T-helper 1 cell treated with Interleukin-12 subunit alpha and Interleukin-12 subunit beta and Interleukin-4 antibody, amounts not matched to agents 30 μg/mL and 1 μg/mL, for 36 hours (primary cell): ENCODE measurements around the gene ST6GALNAC3.
A peak's percentile ranks its signal among the peaks of the same experiment; 100 is the strongest.
"Not testable (repeated sequence)": the region's sequence is repeated elsewhere in the genome, so short reads cannot be mapped to it uniquely, and the experiment has no call there.

ENCODE experiments used
- H3K27ac Mint-ChIP-seq: one replicate; pipeline ENCODE4 v1.8.0; 2021; ENCODE audit warnings: mild to moderate bottlenecking, mixed read lengths
- H3K27me3 Mint-ChIP-seq: one replicate; pipeline ENCODE4 v1.8.0; 2021; ENCODE audit warnings: low read depth, mixed read lengths
- H3K36me3 Mint-ChIP-seq: one replicate; pipeline ENCODE4 v1.8.0; 2021; ENCODE audit warnings: low read depth, mixed read lengths
- H3K4me1 Mint-ChIP-seq: one replicate; pipeline ENCODE4 v1.8.0; 2021; ENCODE audit warnings: low read depth, mixed read lengths
- H3K4me3 Mint-ChIP-seq: one replicate; pipeline ENCODE4 v1.8.0; 2021; ENCODE audit warnings: mild to moderate bottlenecking, moderate library complexity, mixed read lengths
- H3K9me3 Mint-ChIP-seq: one replicate; pipeline ENCODE4 v1.8.0; 2021; ENCODE audit warnings: mixed read lengths

The ST6GALNAC3 gene

GRCh38 chr1:76074321-76075187 lies at the start of gene ST6GALNAC3:
Gene ST6GALNAC3, plus strand, starts transcription at chr1:76074746.
- Mint-ChIP-seq H3K27me3 (peaks cover 11% of the 10 kb centered on the region), H3K4me3 (peak within 1 kb of the TSS; percentile 81), H3K36me3 (no peaks in the 10 kb centered on the region), H3K27ac (no peak within 1 kb of the TSS), H3K4me1 (peaks cover 5% of the 10 kb centered on the region), H3K9me3 (no peaks in the 10 kb centered on the region)

GRCh38 chr1:76027341-76027740 lies 47.2 kb upstream of the ST6GALNAC3 start:
- Mint-ChIP-seq H3K27me3 (no peaks in the 10 kb centered on the region), H3K4me1 (peaks cover 2% of the 10 kb centered on the region), H3K4me3 (no peak overlapping the region), H3K9me3 (no peaks in the 10 kb centered on the region), H3K36me3 (no peaks in the 10 kb centered on the region), H3K27ac (no peak overlapping the region)

GRCh38 chr1:76029331-76029730 lies 45.2 kb upstream of the ST6GALNAC3 start:
- no peak overlapping the region for H3K4me3 Mint-ChIP-seq
- no peaks in the 10 kb centered on the region for H3K27me3 Mint-ChIP-seq
- no peaks in the 10 kb centered on the region for H3K4me1 Mint-ChIP-seq
- no peak overlapping the region for H3K27ac Mint-ChIP-seq
- no peaks in the 10 kb centered on the region for H3K9me3 Mint-ChIP-seq
- H3K36me3 Mint-ChIP-seq: no peaks in the 10 kb centered on the region

GRCh38 chr1:76031496-76031895 lies 43.0 kb upstream of the ST6GALNAC3 start:
- Mint-ChIP-seq H3K4me3 (no peak overlapping the region), H3K27me3 (no peaks in the 10 kb centered on the region), H3K27ac (no peak overlapping the region), H3K4me1 (no peaks in the 10 kb centered on the region), H3K36me3 (no peaks in the 10 kb centered on the region), H3K9me3 (no peaks in the 10 kb centered on the region)

- Mint-ChIP-seq H3K4me1 (no peaks in the 10 kb centered on the region), H3K4me3 (no peak overlapping the region), H3K27me3 (no peaks in the 10 kb centered on the region), H3K27ac (no peak overlapping the region), H3K9me3 (no peaks in the 10 kb centered on the region), H3K36me3 (no peaks in the 10 kb centered on the region)
These were observed 40.6 kb upstream of the ST6GALNAC3 start for GRCh38 chr1:76033800-76034475.

- no peak overlapping the region for H3K4me3 Mint-ChIP-seq
- H3K4me1 Mint-ChIP-seq: no peaks in the 10 kb centered on the region
- no peak overlapping the region for H3K27ac Mint-ChIP-seq
- no peaks in the 10 kb centered on the region for H3K9me3 Mint-ChIP-seq
- no peaks in the 10 kb centered on the region for H3K27me3 Mint-ChIP-seq
- no peaks in the 10 kb centered on the region for H3K36me3 Mint-ChIP-seq
These were observed 39.5 kb upstream of the ST6GALNAC3 start for GRCh38 chr1:76035053-76035452.

GRCh38 chr1:76037324-76037723 lies 37.2 kb upstream of the ST6GALNAC3 start:
- Mint-ChIP-seq H3K9me3 (no peaks in the 10 kb centered on the region), H3K27me3 (no peaks in the 10 kb centered on the region), H3K36me3 (no peaks in the 10 kb centered on the region), H3K27ac (no peak overlapping the region), H3K4me1 (no peaks in the 10 kb centered on the region), H3K4me3 (no peak overlapping the region)

GRCh38 chr1:76038287-76039004 lies 36.1 kb upstream of the ST6GALNAC3 start:
- H3K27ac Mint-ChIP-seq: no peak overlapping the region
- H3K4me3 Mint-ChIP-seq: no peak overlapping the region
- H3K4me1 Mint-ChIP-seq: no peaks in the 10 kb centered on the region
- H3K36me3 Mint-ChIP-seq: no peaks in the 10 kb centered on the region
- no peaks in the 10 kb centered on the region for H3K27me3 Mint-ChIP-seq
- no peaks in the 10 kb centered on the region for H3K9me3 Mint-ChIP-seq

GRCh38 chr1:76046149-76046548 lies 28.4 kb upstream of the ST6GALNAC3 start:
- H3K9me3 Mint-ChIP-seq: no peaks in the 10 kb centered on the region
- H3K27ac Mint-ChIP-seq: no peak overlapping the region
- no peaks in the 10 kb centered on the region for H3K4me1 Mint-ChIP-seq
- peaks cover 3% of the 10 kb centered on the region for H3K27me3 Mint-ChIP-seq
- H3K36me3 Mint-ChIP-seq: no peaks in the 10 kb centered on the region
- H3K4me3 Mint-ChIP-seq: no peak overlapping the region

- H3K4me1 Mint-ChIP-seq: peaks cover 2% of the 10 kb centered on the region
- H3K4me3 Mint-ChIP-seq: no peak overlapping the region
- no peak overlapping the region for H3K27ac Mint-ChIP-seq
- no peaks in the 10 kb centered on the region for H3K9me3 Mint-ChIP-seq
- peaks cover 3% of the 10 kb centered on the region for H3K27me3 Mint-ChIP-seq
- no peaks in the 10 kb centered on the region for H3K36me3 Mint-ChIP-seq
These were observed 26.3 kb upstream of the ST6GALNAC3 start for GRCh38 chr1:76048219-76048618.

- Mint-ChIP-seq H3K36me3 (no peaks in the 10 kb centered on the region), H3K4me1 (peaks cover 2% of the 10 kb centered on the region), H3K27me3 (peaks cover 3% of the 10 kb centered on the region), H3K27ac (no peak overlapping the region), H3K4me3 (no peak overlapping the region), H3K9me3 (no peaks in the 10 kb centered on the region)
These were observed 25.6 kb upstream of the ST6GALNAC3 start for GRCh38 chr1:76048926-76049325.

GRCh38 chr1:76049498-76049897 lies 25.0 kb upstream of the ST6GALNAC3 start:
- H3K27ac Mint-ChIP-seq: no peak overlapping the region
- no peak overlapping the region for H3K4me3 Mint-ChIP-seq
- no peaks in the 10 kb centered on the region for H3K9me3 Mint-ChIP-seq
- H3K4me1 Mint-ChIP-seq: peaks cover 2% of the 10 kb centered on the region
- peaks cover 3% of the 10 kb centered on the region for H3K27me3 Mint-ChIP-seq
- H3K36me3 Mint-ChIP-seq: no peaks in the 10 kb centered on the region

- H3K4me3 Mint-ChIP-seq, H3K36me3 Mint-ChIP-seq, H3K9me3 Mint-ChIP-seq, H3K4me1 Mint-ChIP-seq, H3K27me3 Mint-ChIP-seq, H3K27ac Mint-ChIP-seq: not testable (repeated sequence)
These were observed 24.5 kb upstream of the ST6GALNAC3 start for GRCh38 chr1:76050073-76050472.

- no peaks in the 10 kb centered on the region for H3K36me3 Mint-ChIP-seq
- no peak overlapping the region for H3K27ac Mint-ChIP-seq
- no peaks in the 10 kb centered on the region for H3K9me3 Mint-ChIP-seq
- H3K27me3 Mint-ChIP-seq: no peaks in the 10 kb centered on the region
- H3K4me3 Mint-ChIP-seq: no peak overlapping the region
- peaks cover 2% of the 10 kb centered on the region for H3K4me1 Mint-ChIP-seq
These were observed 21.5 kb upstream of the ST6GALNAC3 start for GRCh38 chr1:76053021-76053420.

- Mint-ChIP-seq H3K27me3 (no peaks in the 10 kb centered on the region), H3K4me3 (no peak overlapping the region), H3K9me3 (no peaks in the 10 kb centered on the region), H3K27ac (no peak overlapping the region), H3K4me1 (peaks cover 2% of the 10 kb centered on the region), H3K36me3 (no peaks in the 10 kb centered on the region)
These were observed 20.2 kb upstream of the ST6GALNAC3 start for GRCh38 chr1:76054359-76054758.
